ACC112 (cell line): Measurements from ENCODE around the gene TM4SF20.

Experiments used
- H2AFZ ChIP-seq: fragments of 200-600 bp; sonication (generic); one replicate; pipeline ENCODE4 v1.6.0; 2017; ENCODE audit warnings: antibody characterized with exemption, low read length; ENCODE audit not compliant: unreplicated experiment
- H3K27ac ChIP-seq: fragments of 200-600 bp; sonication (generic); 2 replicates; pipeline ENCODE4 v1.5.1; 2014; ENCODE audit warnings: low read depth, mild to moderate bottlenecking, antibody characterized with exemption, low read length, moderate library complexity
- H3K27me3 ChIP-seq: fragments of 200-600 bp; sonication (generic); 2 replicates; pipeline ENCODE4 v1.6.1; 2014; ENCODE audit warnings: mild to moderate bottlenecking, antibody characterized with exemption, low read length, moderate library complexity, mixed read lengths; ENCODE audit not compliant: insufficient read depth
- H3K36me3 ChIP-seq: fragments of 200-600 bp; sonication (generic); 2 replicates; pipeline ENCODE4 v1.6.1; 2016; ENCODE audit warnings: mild to moderate bottlenecking, antibody characterized with exemption, low read length, moderate library complexity, mixed read lengths; ENCODE audit not compliant: insufficient read depth
- H3K4me1 ChIP-seq: fragments of 200-600 bp; sonication (generic); one replicate; pipeline ENCODE4 v1.6.1; 2016; ENCODE audit warnings: low read length, mixed read lengths; ENCODE audit not compliant: insufficient read depth, unreplicated experiment, control insufficient read depth
- H3K4me3 ChIP-seq: fragments of 200-600 bp; sonication (generic); 2 replicates; pipeline ENCODE4 v1.5.1; 2014; ENCODE audit warnings: mild to moderate bottlenecking, low read depth, low read length
- H3K79me2 ChIP-seq: fragments of 200-600 bp; sonication (generic); one replicate; pipeline ENCODE4 v1.6.0; 2016; ENCODE audit warnings: low read length; ENCODE audit not compliant: control insufficient read depth, unreplicated experiment, insufficient read depth

The TM4SF20 gene, protein sequence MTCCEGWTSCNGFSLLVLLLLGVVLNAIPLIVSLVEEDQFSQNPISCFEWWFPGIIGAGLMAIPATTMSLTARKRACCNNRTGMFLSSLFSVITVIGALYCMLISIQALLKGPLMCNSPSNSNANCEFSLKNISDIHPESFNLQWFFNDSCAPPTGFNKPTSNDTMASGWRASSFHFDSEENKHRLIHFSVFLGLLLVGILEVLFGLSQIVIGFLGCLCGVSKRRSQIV

GRCh38 chr2:227379095-227379494 lies at the start of gene TM4SF20:
Gene TM4SF20 (minus strand): TSS chr2:227379306. CDS start chr2:227379268, 38 bp downstream.
- Histone ChIP-seq H3K27me3 (no peaks in the 10 kb centered on the region), H3K36me3 (no peaks in the 10 kb centered on the region), H3K27ac (peak within 1 kb of the TSS; percentile 23), H3K4me1 (peaks cover 30% of the 10 kb centered on the region), H3K79me2 (no peaks in the 10 kb centered on the region), H2AFZ (no peak within 1 kb of the TSS), H3K4me3 (no peak within 1 kb of the TSS)

- Histone ChIP-seq H3K4me3 (no peak overlapping the region), H3K27me3 (no peaks in the 10 kb centered on the region), H3K27ac (no peak overlapping the region), H3K4me1 (peaks cover 7% of the 10 kb centered on the region), H3K36me3 (no peaks in the 10 kb centered on the region), H2AFZ (no peak overlapping the region), H3K79me2 (no peaks in the 10 kb centered on the region)
Observed at GRCh38 chr2:227428731-227429285, 49.7 kb upstream of the TM4SF20 start.

DNA sequence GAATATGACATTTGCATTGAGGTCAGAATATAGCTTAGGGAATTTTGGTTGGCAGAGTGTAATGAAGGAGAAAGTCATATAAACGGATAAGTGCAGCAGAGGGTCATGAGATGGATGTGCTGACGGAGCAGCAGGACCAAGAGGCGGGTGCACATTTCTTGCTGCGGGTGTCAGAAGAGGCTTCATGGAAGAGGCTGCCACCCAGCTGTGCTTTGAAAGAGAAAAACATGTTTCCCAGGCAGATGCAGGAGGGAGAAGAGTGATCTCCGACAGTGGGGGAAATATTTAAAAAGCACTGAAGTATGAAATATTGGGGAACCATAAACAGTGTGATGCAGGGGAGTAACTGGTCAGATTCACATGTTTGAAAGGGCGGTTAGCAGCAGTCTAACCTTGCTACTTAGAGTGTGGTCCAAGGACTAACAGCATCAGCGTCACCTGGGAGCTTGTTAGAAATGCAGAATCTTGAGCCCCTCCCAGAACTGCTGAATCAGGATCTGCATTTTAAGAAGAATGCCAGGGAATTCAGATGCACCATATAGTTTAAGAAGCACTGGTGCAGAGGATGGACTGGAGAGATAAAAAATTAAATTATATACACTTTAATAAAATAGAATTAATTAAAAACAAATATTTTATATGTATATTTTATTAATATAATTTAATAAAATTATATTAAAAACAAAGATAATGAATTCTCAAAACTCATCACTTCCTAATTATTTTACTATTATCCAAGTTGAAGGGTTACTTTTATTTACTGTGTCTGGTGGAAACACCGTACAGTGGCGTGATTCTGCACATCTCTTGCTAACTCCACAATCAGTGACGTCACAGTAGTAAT lies 44.8 kb upstream of the TM4SF20 start:
- no peaks in the 10 kb centered on the region for H3K4me1 ChIP-seq
- no peak overlapping the region for H2AFZ ChIP-seq
- no peaks in the 10 kb centered on the region for H3K27me3 ChIP-seq
- no peak overlapping the region for H3K27ac ChIP-seq
- no peaks in the 10 kb centered on the region for H3K79me2 ChIP-seq
- H3K36me3 ChIP-seq: no peaks in the 10 kb centered on the region
- no peak overlapping the region for H3K4me3 ChIP-seq

GRCh38 chr2:227420087-227421052 lies 41.3 kb upstream of the TM4SF20 start:
- H3K4me3 ChIP-seq: no peak overlapping the region
- H3K27me3 ChIP-seq: no peaks in the 10 kb centered on the region
- peaks cover 7% of the 10 kb centered on the region for H3K4me1 ChIP-seq
- no peaks in the 10 kb centered on the region for H3K36me3 ChIP-seq
- H2AFZ ChIP-seq: no peak overlapping the region
- no peaks in the 10 kb centered on the region for H3K79me2 ChIP-seq
- H3K27ac ChIP-seq: no peak overlapping the region

GRCh38 chr2:227416701-227417100 lies 37.6 kb upstream of the TM4SF20 start:
- Histone ChIP-seq H3K36me3 (no peaks in the 10 kb centered on the region), H2AFZ (no peak overlapping the region), H3K27me3 (no peaks in the 10 kb centered on the region), H3K27ac (0 out of 2 replicates have a peak overlapping the region, but pooled peaks have one; percentile 73), H3K4me3 (no peak overlapping the region), H3K4me1 (peaks cover 16% of the 10 kb centered on the region), H3K79me2 (no peaks in the 10 kb centered on the region)

- H3K36me3 ChIP-seq: no peaks in the 10 kb centered on the region
- H3K27ac ChIP-seq: peak overlapping the region; percentile 73
- peaks cover 23% of the 10 kb centered on the region for H3K4me1 ChIP-seq
- H3K27me3 ChIP-seq: no peaks in the 10 kb centered on the region
- no peak overlapping the region for H3K4me3 ChIP-seq
- no peaks in the 10 kb centered on the region for H3K79me2 ChIP-seq
- H2AFZ ChIP-seq: peak overlapping the region; percentile 11
Observed at GRCh38 chr2:227415538-227416424, 36.7 kb upstream of the TM4SF20 start.

DNA sequence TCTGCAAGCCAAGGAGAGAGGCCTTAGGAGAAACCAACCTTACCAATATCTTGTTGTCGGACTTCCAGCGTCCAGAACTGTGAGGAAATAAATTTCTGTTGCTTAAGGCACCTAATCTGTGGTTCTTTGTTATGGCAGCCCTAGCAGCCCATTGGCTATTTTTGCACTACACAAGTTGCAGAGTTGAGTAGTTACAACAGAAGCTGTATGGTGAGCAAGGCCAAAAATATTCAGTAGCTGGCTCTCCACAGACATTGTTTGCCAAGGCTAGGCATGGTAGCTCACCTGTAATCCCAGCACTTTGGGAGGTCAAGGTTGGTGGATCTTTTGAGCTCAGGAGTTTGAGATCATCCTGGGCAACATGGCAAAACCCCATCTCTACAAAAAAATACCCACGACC lies 35.7 kb upstream of the TM4SF20 start:
- H3K4me1 ChIP-seq: peaks cover 23% of the 10 kb centered on the region
- no peaks in the 10 kb centered on the region for H3K36me3 ChIP-seq
- no peak overlapping the region for H3K4me3 ChIP-seq
- H2AFZ ChIP-seq: no peak overlapping the region
- H3K27ac ChIP-seq: peak overlapping the region; percentile 73; the same call in 1 of the 2 replicates
- H3K79me2 ChIP-seq: no peaks in the 10 kb centered on the region
- H3K27me3 ChIP-seq: no peaks in the 10 kb centered on the region

- Histone ChIP-seq H3K79me2 (no peaks in the 10 kb centered on the region), H3K27me3 (no peaks in the 10 kb centered on the region), H3K27ac (no peak overlapping the region), H2AFZ (no peak overlapping the region), H3K4me1 (peaks cover 23% of the 10 kb centered on the region), H3K36me3 (no peaks in the 10 kb centered on the region), H3K4me3 (no peak overlapping the region)
Observed at GRCh38 chr2:227413371-227413770, 34.3 kb upstream of the TM4SF20 start.

DNA sequence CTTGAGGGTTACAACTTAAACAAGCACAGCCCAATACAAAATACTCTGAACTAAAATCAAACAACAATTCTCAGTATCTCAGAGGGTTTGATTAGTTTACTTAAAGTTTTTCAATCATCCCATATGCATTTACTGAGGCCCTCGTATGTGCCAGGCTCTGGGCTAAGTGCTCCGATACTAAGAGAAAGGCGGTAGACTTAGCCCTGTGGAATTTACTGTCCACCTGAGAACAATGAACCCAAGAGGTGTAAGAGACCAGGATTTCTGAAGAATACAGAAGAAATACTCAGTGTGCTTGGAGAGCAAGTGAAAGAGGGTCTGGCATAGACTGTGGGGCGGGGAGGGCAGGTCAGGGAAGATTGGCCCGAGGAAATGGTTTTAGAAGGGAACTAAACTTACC lies 33.8 kb upstream of the TM4SF20 start:
- Histone ChIP-seq H3K27me3 (no peaks in the 10 kb centered on the region), H3K4me3 (no peak overlapping the region), H3K27ac (no peak overlapping the region), H3K4me1 (peaks cover 23% of the 10 kb centered on the region), H2AFZ (no peak overlapping the region), H3K36me3 (no peaks in the 10 kb centered on the region), H3K79me2 (no peaks in the 10 kb centered on the region)
